Esophagus muscularis mucosa (tissue), 4 donors: ENCODE data around the gene CNNM4. TPM values are rescaled to one million over a fixed set of nuclear protein-coding genes. Genes with fewer than 3 reads are reported as not detected.

Experiments used
- DNase-seq: peaks from one replicate; pipeline ENCODE4 v3.0.0-alpha.2; 2017; ENCODE audit errors: extremely low spot score
- H3K27ac ChIP-seq, 4 donors: fragments of 200-600 bp; sonication (generic); replicated peaks in 1 of 4; 1 replicate in 3 of 4; 2 replicates in 1 of 4; pipeline ENCODE4 v1.5.1; 2016 to 2019; ENCODE audit warnings: mild to moderate bottlenecking in 1 of 4
- H3K27me3 ChIP-seq, 4 donors: fragments of 200-600 bp; sonication (generic); one replicate each; pipeline versions ENCODE4 v1.5.1 to v1.6.0; 2016 to 2019
- H3K36me3 ChIP-seq, 4 donors: fragments of 200-600 bp; sonication (generic); one replicate each; pipeline ENCODE4 v1.5.1; 2016 to 2019
- H3K4me1 ChIP-seq, 4 donors: fragments of 200-600 bp; sonication (generic); one replicate each; pipeline ENCODE4 v1.5.1; 2016 to 2019
- H3K4me3 ChIP-seq, 4 donors: fragments of 200-600 bp; sonication (generic); 1 replicate in 2 of 4; 2 replicates in 2 of 4; pipeline ENCODE4 v1.5.1; 2016 to 2019; ENCODE audit warnings: mild to moderate bottlenecking in 4 of 4, moderate library complexity in 1 of 4
- H3K9me3 ChIP-seq, 4 donors: fragments of 200-600 bp; sonication (generic); 1 replicate in 3 of 4; 2 replicates in 1 of 4; pipeline ENCODE4 v1.5.1; 2016 to 2019
- CTCF ChIP-seq, 3 experiments: fragments of 200-600 bp in 2 of 3; fragments of 450-650 bp in 1 of 3; sonication (generic) in 2 of 3; IDR thresholded peaks; one replicate each; pipeline ENCODE4 v1.5.1; 2017 to 2019; ENCODE audit warnings: antibody characterized with exemption in 3 of 3, mild to moderate bottlenecking in 2 of 3, moderate library complexity in 1 of 3
- EP300 ChIP-seq: sonication (generic); formaldehyde crosslinking; IDR thresholded peaks from one replicate; pipeline ENCODE4 v1.6.1; 2017; ENCODE audit warnings: antibody characterized with exemption
- POLR2A ChIP-seq: fragments of 450-650 bp; IDR thresholded peaks from one replicate; pipeline ENCODE4 v1.6.1; 2017; ENCODE audit warnings: antibody characterized with exemption, moderate library complexity, mild to moderate bottlenecking, low read depth
- POLR2AphosphoS5 ChIP-seq, 2 donors: sonication (generic); formaldehyde crosslinking; IDR thresholded peaks; one replicate each; pipeline ENCODE4 v1.6.1; 2017; ENCODE audit warnings: antibody characterized with exemption in 2 of 2
- WGBS: methylation state at CpG from one replicate; pipeline ENCODE4 v1.1.5; 2018; 5-methylcytosine and 5-hydroxymethylcytosine counted together
- intact Hi-C: fragments of 100-400 bp; cut with DNase I; formaldehyde crosslinking; loops from one replicate; pipeline ENCODE4 v1.15.1; 2023
- total RNA-seq, 4 donors: library from RNA; depleted of rRNA; stranded (reverse); fragments of >200 nt; gene quantifications; one replicate each; pipeline versions ENCODE4 v1.1.0 to v1.2.1, GENCODE V29; 2016

Gene CNNM4
- total RNA-seq, 4 donors from 2014 or later = 3.3 to 7.5 (median 5.3) TPM

- Histone ChIP-seq H3K27ac (no peak overlapping the region), H3K27me3 (no peaks in the 10 kb centered on the region), H3K9me3 (no peaks in the 10 kb centered on the region), H3K4me3 (no peak overlapping the region), H3K4me1 (peaks cover 5 to 27% (median 25%) of the 10 kb centered on the region in 4 donors), H3K36me3 (peaks cover 38 to 68% (median 65%) of the 10 kb centered on the region in 4 donors)
- no peak for DNase-seq
- intact Hi-C loops = no loop called here
- TF ChIP-seq EP300 (no peak), CTCF (IDR thresholded peaks at IDR 0.05) (no peak), POLR2AphosphoS5 (IDR thresholded peaks at IDR 0.05) (no peak), POLR2A (no peak)
- 93% methylated on average over 6 of the region's 6 CpGs for WGBS
Measured at GRCh38 chr2:96852667-96853066, 92.0 kb downstream of the CNNM4 start.

GRCh38 chr2:96853321-96853720, 92.6 kb downstream of the CNNM4 start:
- H3K27me3 ChIP-seq = no peaks in the 10 kb centered on the region
- no peak overlapping the region for H3K4me3 ChIP-seq
- H3K27ac ChIP-seq = no peak overlapping the region
- H3K9me3 ChIP-seq = no peaks in the 10 kb centered on the region
- TF ChIP-seq POLR2A (no peak), POLR2AphosphoS5 (IDR thresholded peaks at IDR 0.05) (no peak), EP300 (no peak), CTCF (IDR thresholded peaks at IDR 0.05) (no peak)
- peaks cover 5 to 29% (median 26%) of the 10 kb centered on the region in 4 donors for H3K4me1 ChIP-seq
- H3K36me3 ChIP-seq = peaks cover 31 to 61% (median 58%) of the 10 kb centered on the region in 4 donors
- intact Hi-C loops = no loop called here
- no peak for DNase-seq
- 98% methylated on average over 13 of the region's 15 CpGs for WGBS

GRCh38 chr2:96856776-96857666, 96.3 kb downstream of the CNNM4 start:
- no peak for DNase-seq
- TF ChIP-seq EP300 (no peak), POLR2AphosphoS5 (IDR thresholded peaks at IDR 0.05) (no peak), CTCF (IDR thresholded peaks at IDR 0.05) (no peak), POLR2A (no peak)
- Histone ChIP-seq H3K27me3 (no peaks in the 10 kb centered on the region), H3K27ac (peak overlapping the region; percentile 84 to 100 (median 85)), H3K36me3 (peaks cover 28 to 46% (median 45%) of the 10 kb centered on the region in 4 donors), H3K4me1 (peaks cover 35 to 66% (median 63%) of the 10 kb centered on the region in 4 donors), H3K4me3 (peak overlapping the region; percentile 65 to 82 (median 70)), H3K9me3 (no peaks in the 10 kb centered on the region)
- intact Hi-C loops = loop anchor here (2.0 kb wide), 1 partner anchor 40 kb away; the partner anchor contains the start of gene CNNM3
- WGBS = 11% methylated on average over 23 of the region's 27 CpGs

GRCh38 chr2:96857667-96858372, 97.1 kb downstream of the CNNM4 start, which contains the start of gene ANKRD39:
ANKRD39 (minus strand) TSS chr2:96858016; CDS start chr2:96857987, 29 bp downstream.
- peaks cover 35 to 73% (median 67%) of the 10 kb centered on the region in 4 donors for H3K4me1 ChIP-seq
- no peaks in the 10 kb centered on the region for H3K9me3 ChIP-seq
- DNase-seq = peak; percentile 99
- peak within 1 kb of the TSS; percentile 84 to 100 (median 85) for H3K27ac ChIP-seq
- no peaks in the 10 kb centered on the region for H3K27me3 ChIP-seq
- no peak for TF ChIP-seq EP300
- peak; percentile 89 to 98 (median 91) for TF ChIP-seq CTCF (IDR thresholded peaks at IDR 0.05)
- TF ChIP-seq POLR2A = peak; percentile 52
- TF ChIP-seq POLR2AphosphoS5 (IDR thresholded peaks at IDR 0.05) = peak; percentile 84 to 86
- peaks cover 31 to 48% (median 46%) of the 10 kb centered on the region in 4 donors for H3K36me3 ChIP-seq
- peak within 1 kb of the TSS; percentile 65 to 82 (median 70) for H3K4me3 ChIP-seq
- WGBS = under 1% methylated on average over 33 of the region's 81 CpGs
- intact Hi-C loops = loop anchor here (2.0 kb wide), 2 partner anchors 41 to 95 kb away; partner anchors contain the start of gene CNNM3
